Spleen (tissue), 7 donors: Measurements from ENCODE around the gene CLASP1.

ENCODE experiments used
- POLR2A ChIP-seq, 3 donors: fragments of 450-650 bp; IDR thresholded peaks; one replicate each; pipeline ENCODE4 v1.5.1; 2017; ENCODE audit warnings: antibody characterized with exemption in 3 of 3, mild to moderate bottlenecking in 1 of 3
- POLR2AphosphoS5 ChIP-seq, 3 donors: sonication (generic); formaldehyde crosslinking; IDR thresholded peaks; one replicate each; pipeline ENCODE4 v1.5.1; 2017; ENCODE audit warnings: antibody characterized with exemption in 3 of 3
- TF ChIP-seq, protein P1 (sequence below), 11 experiments: fragments of 200-600 bp in 7 of 11; fragments of 450-650 bp in 4 of 11; sonication (generic) in 4 of 11; IDR thresholded peaks in 8 of 11; conservative IDR thresholded peaks in 3 of 11; 1 replicate in 7 of 11; 2 replicates in 4 of 11; pipeline versions ENCODE4 v1.4.0 to v1.8.0; 2016 to 2021; ENCODE audit warnings: antibody characterized with exemption in 11 of 11, inconsistent platforms in 4 of 11, mild to moderate bottlenecking in 1 of 11
- donor health status: DM: no; HTN: no; CAD: no; lungs with moderate emphysema.
- donor health status: DM: no; HTN: no; CAD: no.
- donor health status: DM: no; HTN: no; CAD: no.

DNA sequence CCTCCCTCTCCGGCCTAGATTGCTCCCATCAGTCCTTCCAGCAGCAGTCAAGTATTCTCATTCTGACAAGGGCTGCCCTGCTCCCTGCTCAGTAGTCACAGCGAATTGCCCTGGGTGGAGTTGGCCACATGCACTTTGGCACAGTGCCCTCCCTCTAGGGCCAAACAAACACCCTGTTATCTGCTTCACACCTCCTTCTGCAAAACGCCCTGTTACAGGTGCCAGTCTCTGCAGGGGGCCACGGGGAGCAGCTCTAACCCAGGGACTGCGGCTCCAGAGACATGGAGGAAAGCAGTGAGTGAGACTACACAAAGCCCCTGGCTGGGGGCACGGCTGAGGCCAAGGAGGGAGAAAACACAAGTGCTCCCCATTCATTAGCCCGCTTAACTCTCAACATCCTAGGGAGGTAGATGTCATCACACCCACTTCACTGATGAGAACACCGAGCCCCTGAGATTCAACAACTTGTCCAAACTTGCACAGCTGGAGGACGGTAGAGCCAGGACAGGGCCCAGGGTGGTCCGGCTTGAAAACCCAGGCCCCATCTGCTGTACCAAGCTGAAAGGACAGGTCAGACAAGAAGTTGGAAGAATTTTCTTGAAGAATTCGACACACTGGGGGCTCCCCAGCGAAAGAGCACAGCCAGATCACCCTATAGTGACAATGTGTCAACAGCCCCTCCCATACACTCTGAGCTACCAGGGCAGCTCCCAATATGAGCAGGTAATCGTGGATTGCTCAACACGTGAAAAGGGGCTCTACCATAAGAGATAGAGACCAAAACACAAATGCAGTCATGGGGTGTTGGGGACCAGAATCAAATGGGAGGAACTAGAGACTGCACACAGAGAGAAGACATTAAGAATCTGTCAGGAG is 355.6 kb downstream of the CLASP1 start:
- no peak for TF ChIP-seq POLR2A (IDR thresholded peaks at IDR 0.05)
- TF ChIP-seq, protein P1, sequence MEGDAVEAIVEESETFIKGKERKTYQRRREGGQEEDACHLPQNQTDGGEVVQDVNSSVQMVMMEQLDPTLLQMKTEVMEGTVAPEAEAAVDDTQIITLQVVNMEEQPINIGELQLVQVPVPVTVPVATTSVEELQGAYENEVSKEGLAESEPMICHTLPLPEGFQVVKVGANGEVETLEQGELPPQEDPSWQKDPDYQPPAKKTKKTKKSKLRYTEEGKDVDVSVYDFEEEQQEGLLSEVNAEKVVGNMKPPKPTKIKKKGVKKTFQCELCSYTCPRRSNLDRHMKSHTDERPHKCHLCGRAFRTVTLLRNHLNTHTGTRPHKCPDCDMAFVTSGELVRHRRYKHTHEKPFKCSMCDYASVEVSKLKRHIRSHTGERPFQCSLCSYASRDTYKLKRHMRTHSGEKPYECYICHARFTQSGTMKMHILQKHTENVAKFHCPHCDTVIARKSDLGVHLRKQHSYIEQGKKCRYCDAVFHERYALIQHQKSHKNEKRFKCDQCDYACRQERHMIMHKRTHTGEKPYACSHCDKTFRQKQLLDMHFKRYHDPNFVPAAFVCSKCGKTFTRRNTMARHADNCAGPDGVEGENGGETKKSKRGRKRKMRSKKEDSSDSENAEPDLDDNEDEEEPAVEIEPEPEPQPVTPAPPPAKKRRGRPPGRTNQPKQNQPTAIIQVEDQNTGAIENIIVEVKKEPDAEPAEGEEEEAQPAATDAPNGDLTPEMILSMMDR (IDR thresholded peaks at IDR 0.05 in 8 of 11, conservative IDR thresholded peaks at IDR 0.05 in 3 of 11): no peak
- TF ChIP-seq POLR2AphosphoS5 (IDR thresholded peaks at IDR 0.05): no peak
